Activated naive CD8-positive, alpha-beta T cell treated with anti-CD3 and anti-CD28 coated beads, Interleukin-2, amount 50 U/mL, for 24 hours (primary cell): ENCODE results near the gene CFAP43.
A peak's percentile ranks its signal among the peaks of the same experiment; 100 is the strongest.

Source experiments
- ATAC-seq: fragments of 150-1000 bp; cut with Tn5 transposase; one replicate; pipeline ENCODE4 v1.10.0; 2021
- DNase-seq: peaks from one replicate; pipeline ENCODE4 v3.0.0; 2021
- H3K27ac Mint-ChIP-seq: one replicate; pipeline ENCODE4 v1.8.0; 2021; ENCODE audit warnings: mild to moderate bottlenecking, mixed read lengths
- H3K27me3 Mint-ChIP-seq: one replicate; pipeline ENCODE4 v1.8.0; 2021; ENCODE audit warnings: mixed read lengths
- H3K36me3 Mint-ChIP-seq: one replicate; pipeline ENCODE4 v1.8.0; 2021; ENCODE audit warnings: low read depth, mixed read lengths
- H3K4me1 Mint-ChIP-seq: one replicate; pipeline ENCODE4 v1.8.0; 2021; ENCODE audit warnings: mixed read lengths
- H3K4me3 Mint-ChIP-seq: one replicate; pipeline ENCODE4 v1.8.0; 2021; ENCODE audit warnings: mild to moderate bottlenecking, moderate library complexity, mixed read lengths
- H3K9me3 Mint-ChIP-seq: one replicate; pipeline ENCODE4 v1.8.0; 2021; ENCODE audit warnings: mixed read lengths

Gene CFAP43

DNA sequence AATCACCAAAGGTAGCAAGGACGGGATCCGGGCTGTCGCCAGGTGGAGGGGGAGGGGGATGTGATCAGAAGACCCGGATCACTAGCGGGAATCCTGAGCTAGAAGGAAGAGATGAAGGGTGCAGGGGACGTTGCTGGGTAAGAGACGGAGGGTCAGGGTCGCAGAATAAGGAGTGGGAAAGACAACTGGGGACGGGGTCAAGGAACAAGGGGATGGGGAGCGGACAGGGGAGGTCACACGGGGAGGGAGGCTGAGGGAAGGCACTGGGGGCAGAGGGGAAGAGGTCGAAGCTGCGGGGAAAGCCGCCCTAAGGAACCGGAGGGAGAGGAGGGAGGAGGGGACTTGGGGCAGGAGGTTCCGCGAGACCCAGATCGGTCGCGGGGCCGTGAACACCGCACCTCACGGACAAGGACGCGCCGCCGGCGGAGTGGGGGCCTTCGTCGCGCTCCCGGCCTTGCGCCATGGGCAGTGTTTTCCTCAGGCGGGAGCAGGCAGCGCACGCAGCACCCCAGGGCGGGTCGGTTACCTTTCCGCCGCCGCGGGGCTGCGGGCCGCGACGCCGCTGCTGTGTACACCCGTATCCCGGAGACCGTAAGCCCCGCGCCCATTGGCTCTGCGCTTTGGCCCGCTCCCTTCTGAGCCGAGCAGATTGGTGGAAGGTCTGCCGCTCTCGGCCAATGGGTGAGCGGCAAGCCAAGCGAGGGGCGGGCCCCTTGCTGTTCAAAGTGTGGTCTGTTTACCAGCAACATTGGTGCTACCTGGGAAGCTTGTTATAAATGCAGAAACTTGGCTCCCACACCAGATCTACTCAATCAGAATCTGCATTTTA lies at the start of gene CFAP43:
TSS of gene CFAP43 (minus strand) at position 581 of the 829 bp plus-strand sequence. CDS start at position 463, 118 bp downstream.
- Mint-ChIP-seq H3K4me3 (peak within 1 kb of the TSS; percentile 84), H3K36me3 (no peaks in the 10 kb centered on the region), H3K27ac (peak within 1 kb of the TSS; percentile 67), H3K9me3 (peaks cover 5% of the 10 kb centered on the region), H3K4me1 (peaks cover 12% of the 10 kb centered on the region), H3K27me3 (peaks cover 24% of the 10 kb centered on the region)
- ATAC-seq (peak; percentile 100), DNase-seq (peak; percentile 99)

- H3K27ac Mint-ChIP-seq = no peak overlapping the region
- no peaks in the 10 kb centered on the region for H3K9me3 Mint-ChIP-seq
- no peak overlapping the region for H3K4me3 Mint-ChIP-seq
- H3K4me1 Mint-ChIP-seq = no peaks in the 10 kb centered on the region
- no peak for ATAC-seq
- H3K36me3 Mint-ChIP-seq = no peaks in the 10 kb centered on the region
- no peak for DNase-seq
- H3K27me3 Mint-ChIP-seq = peaks cover 4% of the 10 kb centered on the region
These were observed 49.5 kb upstream of the CFAP43 start for GRCh38 chr10:104281694-104282093.

DNA sequence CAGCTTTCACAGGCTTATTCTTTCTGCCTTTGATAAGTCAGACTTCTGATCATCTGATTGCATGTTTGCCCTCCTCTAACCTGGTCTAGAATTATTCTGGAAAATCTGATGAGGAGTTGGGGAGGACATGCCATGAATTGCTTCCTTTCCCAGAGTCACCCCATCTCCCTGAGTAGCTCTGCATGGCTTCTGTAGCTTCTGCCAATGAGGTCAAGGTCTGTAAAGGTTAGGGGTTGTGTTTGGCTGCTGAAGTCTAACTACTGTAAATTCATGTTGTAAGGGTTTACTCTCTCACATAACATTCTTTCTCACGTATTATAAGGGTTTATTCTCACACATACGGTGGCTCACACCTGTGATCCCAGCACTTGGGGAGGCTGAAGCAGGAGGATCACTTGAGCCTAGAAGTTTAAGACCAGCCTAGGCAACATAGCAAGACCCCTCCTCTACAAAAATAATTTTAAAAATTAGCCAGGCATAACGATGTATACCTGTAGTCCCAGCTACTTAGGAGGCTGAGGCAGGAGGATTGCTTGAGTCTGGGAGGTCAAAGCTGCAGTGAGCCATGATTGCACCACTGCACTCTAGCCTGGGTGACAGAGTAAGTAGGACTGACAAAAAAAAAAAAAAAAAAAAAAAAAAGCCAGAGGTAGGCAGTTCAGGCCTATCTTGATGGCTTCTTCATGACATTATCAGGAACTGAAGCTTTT lies 47.5 kb upstream of the CFAP43 start:
- H3K27ac Mint-ChIP-seq = no peak overlapping the region

GRCh38 chr10:104277785-104278184 lies 45.6 kb upstream of the CFAP43 start:
- H3K4me3 Mint-ChIP-seq = no peak overlapping the region
- no peaks in the 10 kb centered on the region for H3K36me3 Mint-ChIP-seq
- peaks cover 14% of the 10 kb centered on the region for H3K27me3 Mint-ChIP-seq
- ATAC-seq (no peak), DNase-seq (no peak)
- no peak overlapping the region for H3K27ac Mint-ChIP-seq
- no peaks in the 10 kb centered on the region for H3K9me3 Mint-ChIP-seq
- peaks cover 9% of the 10 kb centered on the region for H3K4me1 Mint-ChIP-seq

More for the DNA sequence above, 47.5 kb upstream of the CFAP43 start:
- no peak for DNase-seq
- no peak for ATAC-seq
- H3K27me3 Mint-ChIP-seq = peaks cover 14% of the 10 kb centered on the region
- H3K4me3 Mint-ChIP-seq = no peak overlapping the region
- no peaks in the 10 kb centered on the region for H3K36me3 Mint-ChIP-seq
- H3K4me1 Mint-ChIP-seq = peaks cover 1% of the 10 kb centered on the region
- H3K9me3 Mint-ChIP-seq = no peaks in the 10 kb centered on the region

DNA sequence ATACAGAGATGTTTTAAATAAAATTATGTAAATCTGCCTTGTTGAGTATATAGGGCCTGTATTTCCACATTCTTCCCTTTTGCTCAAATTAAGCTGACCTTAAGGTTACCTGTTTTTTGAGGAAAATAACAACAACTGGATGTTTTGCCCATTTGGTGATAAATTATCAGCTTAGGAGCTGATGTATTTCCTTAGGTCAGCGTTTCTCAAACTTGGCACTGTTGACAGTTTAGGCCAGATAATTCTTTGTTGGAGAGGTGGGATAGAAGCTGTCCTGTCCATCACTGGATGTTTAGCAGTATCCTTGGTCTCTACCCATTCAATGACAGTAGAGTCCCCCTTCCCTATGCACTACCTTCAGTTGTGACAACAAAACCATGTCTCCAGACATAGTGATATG lies 44.0 kb upstream of the CFAP43 start:
- H3K27me3 Mint-ChIP-seq = peaks cover 14% of the 10 kb centered on the region
- no peak for DNase-seq
- H3K36me3 Mint-ChIP-seq = no peaks in the 10 kb centered on the region
- H3K9me3 Mint-ChIP-seq = no peaks in the 10 kb centered on the region
- no peak overlapping the region for H3K4me3 Mint-ChIP-seq
- H3K27ac Mint-ChIP-seq = no peak overlapping the region
- ATAC-seq = no peak
- peaks cover 9% of the 10 kb centered on the region for H3K4me1 Mint-ChIP-seq

- H3K27me3 Mint-ChIP-seq = peaks cover 14% of the 10 kb centered on the region
- H3K36me3 Mint-ChIP-seq = no peaks in the 10 kb centered on the region
- ATAC-seq (peak; percentile 73), DNase-seq (peak; percentile 63)
- peaks cover 9% of the 10 kb centered on the region for H3K4me1 Mint-ChIP-seq
- H3K27ac Mint-ChIP-seq = no peak overlapping the region
- H3K4me3 Mint-ChIP-seq = peak overlapping the region; percentile 40
- no peaks in the 10 kb centered on the region for H3K9me3 Mint-ChIP-seq
These were observed 42.9 kb upstream of the CFAP43 start for GRCh38 chr10:104274762-104275721.

- no peaks in the 10 kb centered on the region for H3K9me3 Mint-ChIP-seq
- H3K4me3 Mint-ChIP-seq = peak overlapping the region; percentile 40
- DNase-seq (no peak), ATAC-seq (no peak)
- no peak overlapping the region for H3K27ac Mint-ChIP-seq
- H3K36me3 Mint-ChIP-seq = no peaks in the 10 kb centered on the region
- H3K4me1 Mint-ChIP-seq = peaks cover 14% of the 10 kb centered on the region
- H3K27me3 Mint-ChIP-seq = peaks cover 14% of the 10 kb centered on the region
These were observed 41.9 kb upstream of the CFAP43 start for GRCh38 chr10:104273899-104274575.

GRCh38 chr10:104273286-104273685 lies 41.1 kb upstream of the CFAP43 start:
- no peak for DNase-seq
- H3K4me1 Mint-ChIP-seq = peaks cover 14% of the 10 kb centered on the region
- H3K36me3 Mint-ChIP-seq = peaks cover 3% of the 10 kb centered on the region
- H3K4me3 Mint-ChIP-seq = no peak overlapping the region
- ATAC-seq = no peak
- H3K9me3 Mint-ChIP-seq = no peaks in the 10 kb centered on the region
- H3K27me3 Mint-ChIP-seq = peaks cover 10% of the 10 kb centered on the region
- no peak overlapping the region for H3K27ac Mint-ChIP-seq

- H3K4me3 Mint-ChIP-seq = peak within 1 kb of the TSS; percentile 85
- H3K36me3 Mint-ChIP-seq = peaks cover 40% of the 10 kb centered on the region
- H3K27ac Mint-ChIP-seq = peak within 1 kb of the TSS; percentile 93
- H3K9me3 Mint-ChIP-seq = no peaks in the 10 kb centered on the region
- peaks cover 45% of the 10 kb centered on the region for H3K4me1 Mint-ChIP-seq
- ATAC-seq (peak; percentile 88), DNase-seq (peak; percentile 97)
- no peaks in the 10 kb centered on the region for H3K27me3 Mint-ChIP-seq
These were observed 36.8 kb upstream of the CFAP43 start, which contains the start of gene GSTO2 for GRCh38 chr10:104268713-104269645. Gene GSTO2 (plus strand): TSS chr10:104269184. CDS start chr10:104274916, 5,732 bp downstream.

DNA sequence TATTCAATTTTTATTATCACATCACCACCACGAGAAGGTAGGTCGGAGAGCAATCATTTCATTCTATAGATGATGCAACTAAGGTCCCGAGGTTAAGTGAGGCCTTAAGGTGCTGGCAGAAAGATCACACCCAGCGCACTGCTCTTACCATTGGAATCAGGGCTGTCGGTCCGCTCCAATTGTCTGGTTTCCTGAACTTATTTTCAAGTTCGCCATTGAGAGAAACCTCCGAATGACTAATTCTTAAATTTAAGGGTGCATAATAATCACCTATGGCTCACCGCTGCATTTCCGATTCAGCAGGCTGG lies 36.2 kb upstream of the CFAP43 start:
- no peaks in the 10 kb centered on the region for H3K27me3 Mint-ChIP-seq
- H3K27ac Mint-ChIP-seq = peak overlapping the region; percentile 93
- peak overlapping the region; percentile 85 for H3K4me3 Mint-ChIP-seq
- H3K36me3 Mint-ChIP-seq = peaks cover 46% of the 10 kb centered on the region
- peaks cover 51% of the 10 kb centered on the region for H3K4me1 Mint-ChIP-seq
- ATAC-seq (no peak), DNase-seq (no peak)
- no peaks in the 10 kb centered on the region for H3K9me3 Mint-ChIP-seq

- no peaks in the 10 kb centered on the region for H3K27me3 Mint-ChIP-seq
- H3K4me3 Mint-ChIP-seq = peak overlapping the region; percentile 85
- H3K4me1 Mint-ChIP-seq = peaks cover 55% of the 10 kb centered on the region
- no peaks in the 10 kb centered on the region for H3K9me3 Mint-ChIP-seq
- H3K36me3 Mint-ChIP-seq = peaks cover 47% of the 10 kb centered on the region
- peak; percentile 47 for DNase-seq
- peak overlapping the region; percentile 93 for H3K27ac Mint-ChIP-seq
- ATAC-seq = peak; percentile 63
These were observed 35.7 kb upstream of the CFAP43 start for GRCh38 chr10:104267721-104268404.

DNA sequence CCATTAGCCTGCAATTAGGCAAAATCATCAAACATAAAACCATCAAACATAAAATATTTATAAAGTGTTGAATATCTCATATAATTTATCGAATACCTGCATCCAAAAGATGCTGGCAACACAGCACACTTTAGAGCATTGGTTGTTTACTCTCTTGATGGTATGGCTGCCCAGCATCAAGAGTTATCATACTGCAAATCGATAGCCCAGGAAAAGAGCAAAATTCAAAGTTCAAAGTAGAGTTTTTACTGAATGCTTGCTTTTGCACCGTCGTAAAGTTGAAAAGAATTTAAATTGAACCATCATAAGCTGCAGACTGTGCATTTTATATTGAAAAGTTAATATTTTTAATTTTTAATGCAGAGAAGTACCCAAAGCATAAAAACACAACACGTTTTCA lies 32.6 kb upstream of the CFAP43 start:
- Mint-ChIP-seq H3K27me3 (no peaks in the 10 kb centered on the region), H3K4me3 (no peak overlapping the region), H3K9me3 (no peaks in the 10 kb centered on the region), H3K4me1 (peaks cover 84% of the 10 kb centered on the region), H3K27ac (no peak overlapping the region), H3K36me3 (peaks cover 74% of the 10 kb centered on the region)
- DNase-seq (no peak), ATAC-seq (no peak)
